PC-3 (cell line): ENCODE results near the gene WDR62.

ENCODE experiments used
- EZH2phosphoT487 ChIP-seq: fragments of 300-600 bp; sonication (generic); IDR thresholded peaks from 2 replicates; pipeline ENCODE4 v1.6.1; 2018; ENCODE audit warnings: mild to moderate bottlenecking, antibody characterized with exemption, low read length, borderline replicate concordance
- TF ChIP-seq, protein P1 (sequence below): fragments of 300-600 bp; sonication (generic); conservative IDR thresholded peaks from 2 replicates; pipeline ENCODE4 v1.5.1; 2017; ENCODE audit warnings: antibody characterized with exemption, low read depth, mild to moderate bottlenecking, low read length

DNA sequence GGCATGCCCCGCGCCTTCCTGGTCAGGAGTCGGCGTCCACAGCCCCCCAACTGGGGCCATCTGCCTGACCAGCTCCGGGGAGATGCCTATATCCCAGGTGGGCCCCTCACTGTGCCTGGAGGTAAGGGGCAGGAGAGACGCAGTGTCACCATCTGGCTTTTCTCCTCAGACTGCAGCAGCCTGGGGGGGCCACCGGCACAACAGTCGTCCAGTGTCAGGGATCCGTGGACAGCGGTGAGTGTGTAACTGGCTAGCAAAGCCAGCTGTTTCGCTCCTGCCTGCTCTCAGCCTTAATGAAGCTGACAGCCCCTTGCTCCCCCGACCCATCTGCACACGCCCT, 56.5 kb downstream of the WDR62 start:
- TF ChIP-seq EZH2phosphoT487: no peak
- TF ChIP-seq, protein P1, sequence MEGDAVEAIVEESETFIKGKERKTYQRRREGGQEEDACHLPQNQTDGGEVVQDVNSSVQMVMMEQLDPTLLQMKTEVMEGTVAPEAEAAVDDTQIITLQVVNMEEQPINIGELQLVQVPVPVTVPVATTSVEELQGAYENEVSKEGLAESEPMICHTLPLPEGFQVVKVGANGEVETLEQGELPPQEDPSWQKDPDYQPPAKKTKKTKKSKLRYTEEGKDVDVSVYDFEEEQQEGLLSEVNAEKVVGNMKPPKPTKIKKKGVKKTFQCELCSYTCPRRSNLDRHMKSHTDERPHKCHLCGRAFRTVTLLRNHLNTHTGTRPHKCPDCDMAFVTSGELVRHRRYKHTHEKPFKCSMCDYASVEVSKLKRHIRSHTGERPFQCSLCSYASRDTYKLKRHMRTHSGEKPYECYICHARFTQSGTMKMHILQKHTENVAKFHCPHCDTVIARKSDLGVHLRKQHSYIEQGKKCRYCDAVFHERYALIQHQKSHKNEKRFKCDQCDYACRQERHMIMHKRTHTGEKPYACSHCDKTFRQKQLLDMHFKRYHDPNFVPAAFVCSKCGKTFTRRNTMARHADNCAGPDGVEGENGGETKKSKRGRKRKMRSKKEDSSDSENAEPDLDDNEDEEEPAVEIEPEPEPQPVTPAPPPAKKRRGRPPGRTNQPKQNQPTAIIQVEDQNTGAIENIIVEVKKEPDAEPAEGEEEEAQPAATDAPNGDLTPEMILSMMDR: no peak
